BJ (cell line): ENCODE measurements around the gene GRB14. TPM values are rescaled to one million over a fixed set of nuclear protein-coding genes. Genes with fewer than 3 reads are reported as not detected.

Experiments
- CTCF ChIA-PET: fragments of 350-600 bp; formaldehyde crosslinking; extraction: SDS; loops from one replicate; lab custom pipeline; 2021; ENCODE audit warnings: antibody characterized with exemption, inconsistent platforms; lab: Yijun Ruan, JAX
- POLR2A ChIA-PET: fragments of 300-600 bp; sonication (Branson Sonifier 250); formaldehyde crosslinking; extraction: SDS; loops from one replicate; lab custom pipeline; 2021; ENCODE audit warnings: antibody characterized with exemption; lab: Charles Lee
- DNase-seq: peaks from one replicate; pipeline ENCODE4 v3.0.0-alpha.2; 2011; ENCODE audit warnings: low read depth
- H3K27me3 ChIP-seq: 2 replicates; pipeline ENCODE4 v1.6.0; 2011; ENCODE audit warnings: low read length; ENCODE audit not compliant: control insufficient read depth, insufficient read depth
- H3K36me3 ChIP-seq: 2 replicates; pipeline ENCODE4 v1.5.1; 2011; ENCODE audit warnings: low read length; ENCODE audit not compliant: control insufficient read depth, insufficient read depth
- H3K4me3 ChIP-seq: 2 replicates; pipeline ENCODE4 v1.5.1; 2011; ENCODE audit warnings: low read depth, mild to moderate bottlenecking, control low read depth, low read length
- CTCF ChIP-seq: IDR thresholded peaks from 2 replicates; pipeline ENCODE4 v1.5.1; 2011; ENCODE audit warnings: low read depth, mild to moderate bottlenecking, control low read depth, inconsistent platforms, low read length, moderate library complexity; ENCODE audit not compliant: insufficient read depth
- polyA plus RNA-seq: library from polyadenylated mRNA; depleted of rRNA; stranded (reverse); fragments of >200 nt; gene quantifications from 2 replicates; pipeline ENCODE4 v1.2.3, GENCODE V29; 2011

GRB14 gene
- polyA plus RNA-seq, 1 experiment = 0.29 TPM

GRCh38 chr2:164617466-164617865, 3.8 kb downstream of the GRB14 start:
- no peaks in the 10 kb centered on the region for H3K36me3 ChIP-seq
- DNase-seq = no peak
- ChIA-PET CTCF (no interaction called here), POLR2A (no interaction called here)
- peaks cover 1% of the 10 kb centered on the region; the same call in 1 of the 2 replicates for H3K27me3 ChIP-seq
- TF ChIP-seq CTCF = no peak
- no peak overlapping the region for H3K4me3 ChIP-seq

GRCh38 chr2:164613321-164613982, 7.8 kb downstream of the GRB14 start:
- Histone ChIP-seq H3K36me3 (no peaks in the 10 kb centered on the region), H3K4me3 (no peak overlapping the region), H3K27me3 (no peaks in the 10 kb centered on the region)
- POLR2A ChIA-PET = no interaction called here
- CTCF ChIA-PET = interaction anchor here (0.6 to 1.9 kb wide), 2 partner anchors 11 to 63 kb away, joined by 3 to 5 read pairs; no protein-coding TSS in a partner anchor
- no peak for TF ChIP-seq CTCF
- DNase-seq = no peak

- ChIA-PET CTCF (interaction anchor here (2.8 kb wide), 1 partner anchor 9 kb away, joined by 10 read pairs; no protein-coding TSS in a partner anchor), POLR2A (no interaction called here)
- no peak for DNase-seq
- no peak for TF ChIP-seq CTCF
- Histone ChIP-seq H3K27me3 (no peaks in the 10 kb centered on the region), H3K36me3 (no peaks in the 10 kb centered on the region), H3K4me3 (no peak overlapping the region)
These were observed 11.5 kb downstream of the GRB14 start for GRCh38 chr2:164609790-164610189.

- H3K27me3 ChIP-seq = no peaks in the 10 kb centered on the region
- POLR2A ChIA-PET = no interaction called here
- no peak overlapping the region for H3K4me3 ChIP-seq
- peak; percentile 31 for DNase-seq
- no peaks in the 10 kb centered on the region for H3K36me3 ChIP-seq
- CTCF ChIA-PET = interaction anchor here (2.7 kb wide), 1 partner anchor 46 kb away, joined by 13 read pairs; no protein-coding TSS in a partner anchor
- TF ChIP-seq CTCF = no peak
These were observed 14.7 kb downstream of the GRB14 start for GRCh38 chr2:164606557-164606956.

GRCh38 chr2:164605295-164605694, 16.0 kb downstream of the GRB14 start:
- ChIA-PET POLR2A (no interaction called here), CTCF (interaction anchor here (2.7 kb wide), 1 partner anchor 44 kb away, joined by 13 read pairs; no protein-coding TSS in a partner anchor)
- DNase-seq = no peak
- no peaks in the 10 kb centered on the region for H3K27me3 ChIP-seq
- no peaks in the 10 kb centered on the region for H3K36me3 ChIP-seq
- no peak for TF ChIP-seq CTCF
- H3K4me3 ChIP-seq = no peak overlapping the region
